Measurements from ENCODE around the gene DIAPH3. TPM values are rescaled to one million over a fixed set of nuclear protein-coding genes. Genes with fewer than 3 reads are reported as not detected.

Gene DIAPH3
- total and polyA plus RNA-seq, 10 donors = 0.07 to 4.1 (median 1.4) TPM

- H3K36me3 ChIP-seq = no peaks in the 10 kb centered on the region
- no peaks in the 10 kb centered on the region for H3K9me3 ChIP-seq
- H3K27me3 ChIP-seq (replicated peaks in 1 of 7) = no peaks in the 10 kb centered on the region
- DNase-seq = no peak
- TF ChIP-seq CTCF (IDR thresholded peaks at IDR 0.05 in 8 of 11, conservative IDR thresholded peaks at IDR 0.05 in 3 of 11) (no peak), POLR2AphosphoS5 (IDR thresholded peaks at IDR 0.05) (no peak), POLR2A (IDR thresholded peaks at IDR 0.05) (no peak)
- no peaks in the 10 kb centered on the region for H3K4me1 ChIP-seq
- 93 to 99% (median 95%) methylated on average over 6 of the region's 6 CpGs for WGBS, 5 donors
- intact Hi-C loops (cut with DNase I; ENCODE audit: low total_unique reads) = no loop called here
- H3K4me3 ChIP-seq = no peak overlapping the region
- no peak overlapping the region for H3K27ac ChIP-seq
These were observed 374.2 kb downstream of the DIAPH3 start for GRCh38 chr13:59789558-59789957.

GRCh38 chr13:59787679-59788078 is 376.0 kb downstream of the DIAPH3 start:
- Histone ChIP-seq H3K27ac (no peak overlapping the region), H3K4me3 (no peak overlapping the region), H3K27me3 (replicated peaks in 1 of 7) (no peaks in the 10 kb centered on the region), H3K4me1 (no peaks in the 10 kb centered on the region), H3K36me3 (no peaks in the 10 kb centered on the region), H3K9me3 (no peaks in the 10 kb centered on the region)
- intact Hi-C loops (cut with DNase I; ENCODE audit: low total_unique reads) = no loop called here
- DNase-seq = no peak
- TF ChIP-seq POLR2A (IDR thresholded peaks at IDR 0.05) = no peak
- TF ChIP-seq POLR2AphosphoS5 (IDR thresholded peaks at IDR 0.05) = no peak
- TF ChIP-seq CTCF (IDR thresholded peaks at IDR 0.05 in 8 of 11, conservative IDR thresholded peaks at IDR 0.05 in 3 of 11) = no peak

- H3K27ac ChIP-seq = no peak overlapping the region
- intact Hi-C loops (cut with DNase I; ENCODE audit: low total_unique reads) = no loop called here
- no peak for TF ChIP-seq POLR2A (IDR thresholded peaks at IDR 0.05)
- no peak for TF ChIP-seq CTCF (IDR thresholded peaks at IDR 0.05 in 8 of 11, conservative IDR thresholded peaks at IDR 0.05 in 3 of 11)
- no peak for TF ChIP-seq POLR2AphosphoS5 (IDR thresholded peaks at IDR 0.05)
- no peaks in the 10 kb centered on the region for H3K9me3 ChIP-seq
- H3K36me3 ChIP-seq = no peaks in the 10 kb centered on the region
- H3K4me1 ChIP-seq = no peaks in the 10 kb centered on the region
- no peak overlapping the region for H3K4me3 ChIP-seq
- WGBS, 5 donors = 78 to 88% (median 86%) methylated on average over 4 of the region's 4 CpGs
- no peaks in the 10 kb centered on the region for H3K27me3 ChIP-seq (replicated peaks in 1 of 7)
- no peak for DNase-seq
These were observed 381.0 kb downstream of the DIAPH3 start for GRCh38 chr13:59782696-59783095.

- H3K9me3 ChIP-seq = no peaks in the 10 kb centered on the region
- intact Hi-C loops (cut with DNase I; ENCODE audit: low total_unique reads) = no loop called here
- no peak overlapping the region for H3K4me3 ChIP-seq
- H3K27me3 ChIP-seq (replicated peaks in 1 of 7) = no peaks in the 10 kb centered on the region
- no peak overlapping the region for H3K27ac ChIP-seq
- no peaks in the 10 kb centered on the region for H3K4me1 ChIP-seq
- no peak for DNase-seq
- WGBS, 5 donors = 92 to 100% (median 97%) methylated on average over 2 of the region's 2 CpGs
- TF ChIP-seq POLR2AphosphoS5 (IDR thresholded peaks at IDR 0.05) (no peak), CTCF (IDR thresholded peaks at IDR 0.05 in 8 of 11, conservative IDR thresholded peaks at IDR 0.05 in 3 of 11) (no peak), POLR2A (IDR thresholded peaks at IDR 0.05) (no peak)
- no peaks in the 10 kb centered on the region for H3K36me3 ChIP-seq
These were observed 383.7 kb downstream of the DIAPH3 start for GRCh38 chr13:59780058-59780457.

Data from spleen (tissue), 11 donors.